ENCODE measurements around the gene FAM174A. TPM values are rescaled to one million over a fixed set of nuclear protein-coding genes. Genes with fewer than 3 reads are reported as not detected.
"Not testable (repeated sequence)": the region's sequence is repeated elsewhere in the genome, so short reads cannot be mapped to it uniquely, and the experiment has no call there.

Gene FAM174A
- total RNA-seq, 2 experiments from 2014 or later, result 3.9 to 4.7 TPM

GRCh38 chr5:100577506-100577905, 42.3 kb downstream of the FAM174A start:
- DNase-seq (no peak), ATAC-seq (no peak)
- Mint-ChIP-seq H3K9me3 (ENCODE audit: low read depth) (no peaks in the 10 kb centered on the region), H3K27ac (no peak overlapping the region), H3K36me3 (ENCODE audit: low read depth) (peaks cover 7% of the 10 kb centered on the region), H3K27me3 (no peaks in the 10 kb centered on the region), H3K4me3 (no peak overlapping the region), H3K4me1 (no peaks in the 10 kb centered on the region)
- intact Hi-C loops (cut with DNase I, micrococcal nuclease), result no loop called here
- ChIA-PET POLR2A (no interaction called here), CTCF (no interaction called here)

DNA sequence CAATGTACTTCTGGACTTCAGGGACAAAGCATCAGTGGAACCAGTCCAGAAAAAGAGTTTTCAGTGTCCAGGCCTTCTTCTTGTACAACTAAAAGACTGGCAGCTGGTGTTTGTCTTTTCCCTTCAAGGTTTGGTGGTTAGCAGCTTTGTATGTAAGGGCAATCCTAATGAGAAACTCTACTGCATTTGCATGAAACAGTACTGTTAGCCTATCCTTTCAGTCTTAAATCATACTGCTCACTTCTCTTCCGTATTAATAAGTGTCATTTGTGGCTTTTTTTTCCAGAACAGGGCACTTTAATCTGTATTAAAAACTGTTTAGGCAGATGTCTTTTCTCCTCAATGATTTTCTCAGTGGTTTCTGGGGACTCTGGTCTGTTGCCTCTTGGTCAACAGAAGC, 48.9 kb downstream of the FAM174A start:
- intact Hi-C loops (cut with DNase I, micrococcal nuclease), result no loop called here
- no peaks in the 10 kb centered on the region for H3K9me3 Mint-ChIP-seq (ENCODE audit: low read depth)
- ATAC-seq, result no peak
- ChIA-PET POLR2A (no interaction called here), CTCF (interaction anchor here (0.8 to 1.3 kb wide), 2 partner anchors 14 to 471 kb away, joined by 3 read pairs; no protein-coding TSS in a partner anchor)
- DNase-seq, result no peak
- H3K27me3 Mint-ChIP-seq, result no peaks in the 10 kb centered on the region
- H3K4me1 Mint-ChIP-seq, result no peaks in the 10 kb centered on the region
- H3K27ac Mint-ChIP-seq, result no peak overlapping the region
- no peak overlapping the region for H3K4me3 Mint-ChIP-seq
- H3K36me3 Mint-ChIP-seq (ENCODE audit: low read depth), result peaks cover 16% of the 10 kb centered on the region

- no peaks in the 10 kb centered on the region for H3K9me3 Mint-ChIP-seq (ENCODE audit: low read depth)
- ATAC-seq (no peak), DNase-seq (no peak)
- H3K27me3 Mint-ChIP-seq, result no peaks in the 10 kb centered on the region
- H3K4me3 Mint-ChIP-seq, result no peak overlapping the region
- CTCF ChIA-PET, result interaction anchor here (0.8 to 1.3 kb wide), 2 partner anchors 13 to 470 kb away, joined by 3 read pairs; no protein-coding TSS in a partner anchor
- intact Hi-C loops (cut with DNase I, micrococcal nuclease), result no loop called here
- no peaks in the 10 kb centered on the region for H3K4me1 Mint-ChIP-seq
- H3K36me3 Mint-ChIP-seq (ENCODE audit: low read depth), result peaks cover 16% of the 10 kb centered on the region
- no peak overlapping the region for H3K27ac Mint-ChIP-seq
- POLR2A ChIA-PET, result no interaction called here
Observed at GRCh38 chr5:100584889-100585288, 49.7 kb downstream of the FAM174A start.

- Mint-ChIP-seq H3K9me3 (ENCODE audit: low read depth) (no peaks in the 10 kb centered on the region), H3K4me3 (no peak overlapping the region), H3K4me1 (no peaks in the 10 kb centered on the region), H3K36me3 (ENCODE audit: low read depth) (peaks cover 6% of the 10 kb centered on the region), H3K27me3 (no peaks in the 10 kb centered on the region), H3K27ac (no peak overlapping the region)
- DNase-seq, result no peak
- ChIA-PET POLR2A (no interaction called here), CTCF (interaction anchor here (1.0 kb wide), 1 partner anchor 710 kb away, joined by 3 read pairs; no protein-coding TSS in a partner anchor)
- no peak for ATAC-seq
- intact Hi-C loops (cut with DNase I, micrococcal nuclease), result no loop called here
Observed at GRCh38 chr5:100590867-100591266, 55.7 kb downstream of the FAM174A start.

GRCh38 chr5:100595152-100595811, 60.1 kb downstream of the FAM174A start:
- intact Hi-C loops (cut with DNase I, micrococcal nuclease), result no loop called here
- Mint-ChIP-seq H3K4me1 (no peaks in the 10 kb centered on the region), H3K9me3 (ENCODE audit: low read depth) (no peaks in the 10 kb centered on the region), H3K27me3 (no peaks in the 10 kb centered on the region), H3K27ac (no peak overlapping the region), H3K4me3 (no peak overlapping the region), H3K36me3 (ENCODE audit: low read depth) (no peaks in the 10 kb centered on the region)
- POLR2A ChIA-PET, result no interaction called here
- no peak for ATAC-seq
- CTCF ChIA-PET, result interaction anchor here (1.8 kb wide), 1 partner anchor 17 kb away, joined by 3 read pairs; no protein-coding TSS in a partner anchor
- no peak for DNase-seq

DNA sequence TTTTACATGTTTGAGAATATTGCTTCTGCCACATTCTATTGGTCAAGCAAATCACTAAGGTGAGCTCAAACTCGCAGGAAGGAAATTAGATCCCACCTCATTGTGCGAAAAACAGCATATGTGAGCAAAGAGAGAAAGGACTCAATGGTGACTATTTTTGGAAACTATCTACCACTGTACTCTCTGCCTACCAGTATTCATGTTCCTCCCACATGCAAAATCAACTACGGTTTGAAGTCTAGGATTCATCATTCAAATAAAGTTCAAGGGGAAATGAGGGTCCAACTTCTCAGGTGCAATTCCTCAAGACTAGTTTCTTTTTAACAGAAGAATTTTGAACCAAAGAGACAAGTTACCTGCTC, 60.6 kb downstream of the FAM174A start:
- CTCF ChIA-PET, result interaction anchor here (1.8 kb wide), 1 partner anchor 17 kb away, joined by 3 read pairs; no protein-coding TSS in a partner anchor
- Mint-ChIP-seq H3K4me1 (no peaks in the 10 kb centered on the region), H3K27ac (no peak overlapping the region), H3K36me3 (ENCODE audit: low read depth) (no peaks in the 10 kb centered on the region), H3K4me3 (no peak overlapping the region), H3K9me3 (ENCODE audit: low read depth) (no peaks in the 10 kb centered on the region), H3K27me3 (no peaks in the 10 kb centered on the region)
- POLR2A ChIA-PET, result no interaction called here
- intact Hi-C loops (cut with DNase I, micrococcal nuclease), result no loop called here
- ATAC-seq, result no peak
- DNase-seq, result no peak

DNA sequence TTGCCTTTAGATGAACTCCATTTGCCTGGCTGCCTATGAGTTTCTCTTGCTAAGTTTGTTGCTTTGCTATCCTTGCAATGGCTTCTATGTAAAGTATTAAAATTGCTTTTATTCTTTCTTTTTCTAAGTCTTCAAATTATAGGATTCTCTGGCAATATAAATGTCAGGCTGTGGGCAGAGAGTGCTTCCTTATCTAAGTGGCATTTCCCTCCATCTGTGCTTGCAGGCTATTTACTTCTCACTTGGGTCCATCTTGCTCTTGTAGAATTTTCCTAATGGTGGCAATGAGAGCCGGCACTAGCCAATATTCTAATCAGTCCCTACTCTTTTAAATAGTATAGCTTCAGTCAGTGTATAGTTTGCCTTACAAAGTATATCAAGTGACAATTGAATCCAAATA, 63.3 kb downstream of the FAM174A start:
- ChIA-PET POLR2A (no interaction called here), CTCF (interaction anchor here (0.9 kb wide), 1 partner anchor 14 kb away, joined by 3 read pairs; no protein-coding TSS in a partner anchor)
- H3K36me3 Mint-ChIP-seq (ENCODE audit: low read depth), result no peaks in the 10 kb centered on the region
- DNase-seq (no peak), ATAC-seq (no peak)
- H3K9me3 Mint-ChIP-seq (ENCODE audit: low read depth), result no peaks in the 10 kb centered on the region
- intact Hi-C loops (cut with DNase I, micrococcal nuclease), result no loop called here
- H3K27ac Mint-ChIP-seq, result no peak overlapping the region
- no peaks in the 10 kb centered on the region for H3K27me3 Mint-ChIP-seq
- H3K4me3 Mint-ChIP-seq, result no peak overlapping the region
- no peaks in the 10 kb centered on the region for H3K4me1 Mint-ChIP-seq

- Mint-ChIP-seq H3K27ac (no peak overlapping the region), H3K9me3 (ENCODE audit: low read depth) (no peaks in the 10 kb centered on the region), H3K4me1 (no peaks in the 10 kb centered on the region), H3K36me3 (ENCODE audit: low read depth) (no peaks in the 10 kb centered on the region), H3K4me3 (no peak overlapping the region), H3K27me3 (no peaks in the 10 kb centered on the region)
- no peak for DNase-seq
- no peak for ATAC-seq
- ChIA-PET CTCF (no interaction called here), POLR2A (no interaction called here)
- intact Hi-C loops (cut with DNase I, micrococcal nuclease), result no loop called here
Observed at GRCh38 chr5:100600298-100600994, 65.3 kb downstream of the FAM174A start.

DNA sequence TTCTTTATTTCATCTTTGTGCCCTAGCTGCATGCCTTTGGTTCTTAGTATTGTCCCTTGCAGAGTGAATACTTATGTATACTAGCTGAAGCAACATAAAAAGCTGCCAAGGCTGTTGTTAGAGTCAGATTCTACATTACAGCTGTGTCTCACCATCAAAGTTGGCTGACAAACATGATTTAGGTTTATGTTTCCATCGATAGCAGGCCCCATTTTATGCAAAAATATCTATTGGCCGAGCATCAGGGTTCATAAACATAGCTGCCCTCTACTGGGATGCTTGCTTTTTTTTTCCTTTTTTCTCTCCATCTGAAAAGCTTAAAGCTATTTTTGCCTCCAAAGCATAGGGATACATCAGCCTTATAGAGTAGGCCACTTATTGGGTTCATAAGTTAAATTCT, 68.0 kb downstream of the FAM174A start:
- ChIA-PET POLR2A (no interaction called here), CTCF (interaction anchor here (1.0 kb wide), 1 partner anchor 16 kb away, joined by 3 read pairs; no protein-coding TSS in a partner anchor)
- no peaks in the 10 kb centered on the region for H3K9me3 Mint-ChIP-seq (ENCODE audit: low read depth)

GRCh38 chr5:100604021-100604420, 68.8 kb downstream of the FAM174A start:
- H3K27me3 Mint-ChIP-seq; POLR2A ChIA-PET; intact Hi-C loops (cut with DNase I, micrococcal nuclease): not testable (repeated sequence)

More for the DNA sequence above, 68.0 kb downstream of the FAM174A start:
- DNase-seq (no peak), ATAC-seq (no peak)
- Mint-ChIP-seq H3K36me3 (ENCODE audit: low read depth) (no peaks in the 10 kb centered on the region), H3K27ac (no peak overlapping the region), H3K4me3 (no peak overlapping the region), H3K27me3 (no peaks in the 10 kb centered on the region), H3K4me1 (no peaks in the 10 kb centered on the region)
- intact Hi-C loops (cut with DNase I, micrococcal nuclease), result no loop called here

DNA sequence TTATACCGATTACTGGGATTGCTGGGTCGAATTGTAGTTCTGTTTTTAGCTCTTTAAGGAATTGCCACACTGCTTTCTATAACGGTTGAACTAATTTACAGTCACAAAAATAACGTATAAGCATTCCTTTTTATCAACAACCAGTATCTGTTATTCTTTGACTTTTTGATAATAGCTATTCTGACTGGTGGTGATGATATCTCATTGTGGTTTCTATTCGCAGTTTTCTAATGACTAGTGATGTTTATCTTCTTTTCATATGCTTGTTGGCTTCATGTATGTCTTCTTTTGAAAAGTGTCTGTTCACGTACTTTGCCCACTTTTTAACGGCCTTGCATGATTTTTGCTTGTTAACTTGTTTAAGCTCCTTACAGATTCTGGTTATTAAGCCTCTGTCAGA, 74.4 kb downstream of the FAM174A start:
- POLR2A ChIA-PET, result no interaction called here
- intact Hi-C loops (cut with DNase I, micrococcal nuclease), result no loop called here
- Mint-ChIP-seq H3K27me3 (peaks cover 16% of the 10 kb centered on the region), H3K9me3 (ENCODE audit: low read depth) (no peaks in the 10 kb centered on the region), H3K4me3 (no peak overlapping the region), H3K27ac (no peak overlapping the region), H3K36me3 (ENCODE audit: low read depth) (no peaks in the 10 kb centered on the region), H3K4me1 (peaks cover 8% of the 10 kb centered on the region)
- CTCF ChIA-PET, result no interaction called here
- no peak for DNase-seq
- ATAC-seq, result no peak

More at GRCh38 chr5:100604021-100604420, 68.8 kb downstream of the FAM174A start:
- H3K4me1 Mint-ChIP-seq; H3K36me3 Mint-ChIP-seq (ENCODE audit: low read depth); ATAC-seq; CTCF ChIA-PET; H3K9me3 Mint-ChIP-seq (ENCODE audit: low read depth); H3K27ac Mint-ChIP-seq; H3K4me3 Mint-ChIP-seq; DNase-seq: not testable (repeated sequence)

DNA sequence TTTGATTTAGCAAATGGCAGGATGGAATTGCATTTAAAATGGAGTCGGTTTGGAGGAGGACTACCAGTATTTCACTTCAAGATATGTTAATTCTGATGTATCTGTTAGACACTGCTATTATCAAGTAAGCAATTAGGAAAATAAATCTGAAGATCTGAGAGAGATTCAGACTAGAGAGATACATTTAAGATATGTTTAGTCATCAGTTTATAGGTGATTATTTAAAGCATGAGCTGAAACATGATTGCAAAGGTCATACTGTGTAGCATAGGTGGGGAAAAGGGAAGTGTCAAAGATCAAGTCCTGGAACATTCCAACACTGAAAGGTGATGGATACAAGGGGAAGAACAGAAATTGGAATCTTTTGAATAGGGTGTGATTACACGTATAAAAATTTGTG, 79.1 kb downstream of the FAM174A start:
- DNase-seq (no peak), ATAC-seq (no peak)
- Mint-ChIP-seq H3K27me3 (peaks cover 13% of the 10 kb centered on the region), H3K4me1 (peaks cover 8% of the 10 kb centered on the region), H3K27ac (no peak overlapping the region), H3K36me3 (ENCODE audit: low read depth) (no peaks in the 10 kb centered on the region), H3K4me3 (no peak overlapping the region), H3K9me3 (ENCODE audit: low read depth) (no peaks in the 10 kb centered on the region)
- POLR2A ChIA-PET, result no interaction called here
- intact Hi-C loops (cut with DNase I, micrococcal nuclease), result no loop called here
- CTCF ChIA-PET, result no interaction called here

Data from activated CD4-positive, alpha-beta T cell treated with anti-CD3 and anti-CD28 coated beads for 36 hours (primary cell).